Measurements from ENCODE around the gene LONP2.

Gene LONP2

GRCh38 chr16:48201515-48202201, 42.4 kb upstream of the LONP2 start:
- Histone ChIP-seq H2AFZ (ENCODE audit: low read depth, low read length, severe bottlenecking) (no peak overlapping the region), H3K9ac (ENCODE audit: low read length) (no peak overlapping the region), H3K27me3 (ENCODE audit: low read length) (no peaks in the 10 kb centered on the region), H3K9me3 (ENCODE audit: insufficient read depth, low read length) (no peaks in the 10 kb centered on the region), H3K9me2 (replicated peaks; ENCODE audit: insufficient read depth, low read length) (no peaks in the 10 kb centered on the region), H3F3A (ENCODE audit: insufficient read depth) (no peaks in the 10 kb centered on the region), H3K4me2 (ENCODE audit: low read depth, low read length, poor library complexity, severe bottlenecking) (no peak overlapping the region), H3K79me2 (ENCODE audit: insufficient read depth, low read length) (no peaks in the 10 kb centered on the region), H3K27ac (ENCODE audit: low read depth, low read length) (no peak overlapping the region), H3K4me3 (ENCODE audit: insufficient read depth, low read length, poor library complexity, severe bottlenecking) (no peak overlapping the region), H3K36me3 (ENCODE audit: low read length) (no peaks in the 10 kb centered on the region), H4K20me1 (ENCODE audit: low read depth, low read length) (no peaks in the 10 kb centered on the region)
- TF ChIP-seq CTCF (IDR thresholded peaks at IDR 0.05; ENCODE audit: insufficient read depth, low read length, poor library complexity, severe bottlenecking) (no peak), EZH2phosphoT487 (conservative IDR thresholded peaks at IDR 0.05; ENCODE audit: low read length) (no peak)

GRCh38 chr16:48203974-48204824, 39.9 kb upstream of the LONP2 start:
- no peak overlapping the region for H3K4me3 ChIP-seq (ENCODE audit: insufficient read depth, low read length, poor library complexity, severe bottlenecking)
- H3K36me3 ChIP-seq (ENCODE audit: low read length) = no peaks in the 10 kb centered on the region
- H3K27me3 ChIP-seq (ENCODE audit: low read length) = no peaks in the 10 kb centered on the region
- H2AFZ ChIP-seq (ENCODE audit: low read depth, low read length, severe bottlenecking) = no peak overlapping the region
- TF ChIP-seq CTCF (IDR thresholded peaks at IDR 0.05; ENCODE audit: insufficient read depth, low read length, poor library complexity, severe bottlenecking) = no peak
- no peak for TF ChIP-seq EZH2phosphoT487 (conservative IDR thresholded peaks at IDR 0.05; ENCODE audit: low read length)
- no peak overlapping the region for H3K9ac ChIP-seq (ENCODE audit: low read length)
- H4K20me1 ChIP-seq (ENCODE audit: low read depth, low read length) = no peaks in the 10 kb centered on the region
- H3K27ac ChIP-seq (ENCODE audit: low read depth, low read length) = no peak overlapping the region
- no peaks in the 10 kb centered on the region for H3F3A ChIP-seq (ENCODE audit: insufficient read depth)
- no peaks in the 10 kb centered on the region for H3K9me3 ChIP-seq (ENCODE audit: insufficient read depth, low read length)
- H3K79me2 ChIP-seq (ENCODE audit: insufficient read depth, low read length) = no peaks in the 10 kb centered on the region
- H3K4me2 ChIP-seq (ENCODE audit: low read depth, low read length, poor library complexity, severe bottlenecking) = no peak overlapping the region
- H3K9me2 ChIP-seq (replicated peaks; ENCODE audit: insufficient read depth, low read length) = no peaks in the 10 kb centered on the region

GRCh38 chr16:48204825-48205151, 39.3 kb upstream of the LONP2 start:
- H3F3A ChIP-seq (ENCODE audit: insufficient read depth) = no peaks in the 10 kb centered on the region
- no peaks in the 10 kb centered on the region for H3K9me2 ChIP-seq (replicated peaks; ENCODE audit: insufficient read depth, low read length)
- no peak overlapping the region for H3K4me3 ChIP-seq (ENCODE audit: insufficient read depth, low read length, poor library complexity, severe bottlenecking)
- no peak overlapping the region for H2AFZ ChIP-seq (ENCODE audit: low read depth, low read length, severe bottlenecking)
- H3K9me3 ChIP-seq (ENCODE audit: insufficient read depth, low read length) = no peaks in the 10 kb centered on the region
- no peak overlapping the region for H3K9ac ChIP-seq (ENCODE audit: low read length)
- H3K27me3 ChIP-seq (ENCODE audit: low read length) = no peaks in the 10 kb centered on the region
- H3K27ac ChIP-seq (ENCODE audit: low read depth, low read length) = no peak overlapping the region
- no peak for TF ChIP-seq EZH2phosphoT487 (conservative IDR thresholded peaks at IDR 0.05; ENCODE audit: low read length)
- no peak for TF ChIP-seq CTCF (IDR thresholded peaks at IDR 0.05; ENCODE audit: insufficient read depth, low read length, poor library complexity, severe bottlenecking)
- no peaks in the 10 kb centered on the region for H3K36me3 ChIP-seq (ENCODE audit: low read length)
- no peaks in the 10 kb centered on the region for H4K20me1 ChIP-seq (ENCODE audit: low read depth, low read length)
- H3K4me2 ChIP-seq (ENCODE audit: low read depth, low read length, poor library complexity, severe bottlenecking) = no peak overlapping the region
- no peaks in the 10 kb centered on the region for H3K79me2 ChIP-seq (ENCODE audit: insufficient read depth, low read length)

All from SU-DHL-6 (cell line).